OCI-LY7 (cell line): ENCODE measurements around the gene CWC27.

Source experiments
- CTCF ChIP-seq: fragments of 200-600 bp; sonication (generic); conservative IDR thresholded peaks from 2 replicates; pipeline ENCODE4 v1.5.1; 2014; ENCODE audit warnings: mild to moderate bottlenecking, antibody characterized with exemption, low read length, moderate library complexity, mixed read lengths
- EZH2phosphoT487 ChIP-seq: fragments of 200-600 bp; sonication (generic); IDR thresholded peaks from 2 replicates; pipeline ENCODE4 v1.6.1; 2018; ENCODE audit warnings: low read depth, borderline replicate concordance, mild to moderate bottlenecking, mixed run types, antibody characterized with exemption, low read length, moderate library complexity, mixed read lengths

GRCh38 chr5:65065001-65065511, 296.3 kb downstream of the CWC27 start:
- TF ChIP-seq EZH2phosphoT487 (no peak), CTCF (no peak)
